AG09319 (cell line): Measurements from ENCODE around the gene ATXN1.

ENCODE experiments used
- DNase-seq: peaks from one replicate; pipeline ENCODE4 v3.0.0-alpha.2; 2010; ENCODE audit warnings: low read depth; ENCODE audit errors: extremely low read depth
- TF ChIP-seq, protein P1 (sequence below): IDR thresholded peaks from 2 replicates; pipeline ENCODE4 v1.5.1; 2011; ENCODE audit warnings: low read depth, mild to moderate bottlenecking, inconsistent platforms, low read length, moderate library complexity

ATXN1 gene

GRCh38 chr6:16759646-16760515 lies 1.4 kb downstream of the ATXN1 start:
- TF ChIP-seq, protein P1, sequence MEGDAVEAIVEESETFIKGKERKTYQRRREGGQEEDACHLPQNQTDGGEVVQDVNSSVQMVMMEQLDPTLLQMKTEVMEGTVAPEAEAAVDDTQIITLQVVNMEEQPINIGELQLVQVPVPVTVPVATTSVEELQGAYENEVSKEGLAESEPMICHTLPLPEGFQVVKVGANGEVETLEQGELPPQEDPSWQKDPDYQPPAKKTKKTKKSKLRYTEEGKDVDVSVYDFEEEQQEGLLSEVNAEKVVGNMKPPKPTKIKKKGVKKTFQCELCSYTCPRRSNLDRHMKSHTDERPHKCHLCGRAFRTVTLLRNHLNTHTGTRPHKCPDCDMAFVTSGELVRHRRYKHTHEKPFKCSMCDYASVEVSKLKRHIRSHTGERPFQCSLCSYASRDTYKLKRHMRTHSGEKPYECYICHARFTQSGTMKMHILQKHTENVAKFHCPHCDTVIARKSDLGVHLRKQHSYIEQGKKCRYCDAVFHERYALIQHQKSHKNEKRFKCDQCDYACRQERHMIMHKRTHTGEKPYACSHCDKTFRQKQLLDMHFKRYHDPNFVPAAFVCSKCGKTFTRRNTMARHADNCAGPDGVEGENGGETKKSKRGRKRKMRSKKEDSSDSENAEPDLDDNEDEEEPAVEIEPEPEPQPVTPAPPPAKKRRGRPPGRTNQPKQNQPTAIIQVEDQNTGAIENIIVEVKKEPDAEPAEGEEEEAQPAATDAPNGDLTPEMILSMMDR = no peak
- DNase-seq = peak; percentile 79

GRCh38 chr6:16759181-16759645 lies 2.0 kb downstream of the ATXN1 start:
- no peak for DNase-seq
- TF ChIP-seq, protein P1 = no peak

DNA sequence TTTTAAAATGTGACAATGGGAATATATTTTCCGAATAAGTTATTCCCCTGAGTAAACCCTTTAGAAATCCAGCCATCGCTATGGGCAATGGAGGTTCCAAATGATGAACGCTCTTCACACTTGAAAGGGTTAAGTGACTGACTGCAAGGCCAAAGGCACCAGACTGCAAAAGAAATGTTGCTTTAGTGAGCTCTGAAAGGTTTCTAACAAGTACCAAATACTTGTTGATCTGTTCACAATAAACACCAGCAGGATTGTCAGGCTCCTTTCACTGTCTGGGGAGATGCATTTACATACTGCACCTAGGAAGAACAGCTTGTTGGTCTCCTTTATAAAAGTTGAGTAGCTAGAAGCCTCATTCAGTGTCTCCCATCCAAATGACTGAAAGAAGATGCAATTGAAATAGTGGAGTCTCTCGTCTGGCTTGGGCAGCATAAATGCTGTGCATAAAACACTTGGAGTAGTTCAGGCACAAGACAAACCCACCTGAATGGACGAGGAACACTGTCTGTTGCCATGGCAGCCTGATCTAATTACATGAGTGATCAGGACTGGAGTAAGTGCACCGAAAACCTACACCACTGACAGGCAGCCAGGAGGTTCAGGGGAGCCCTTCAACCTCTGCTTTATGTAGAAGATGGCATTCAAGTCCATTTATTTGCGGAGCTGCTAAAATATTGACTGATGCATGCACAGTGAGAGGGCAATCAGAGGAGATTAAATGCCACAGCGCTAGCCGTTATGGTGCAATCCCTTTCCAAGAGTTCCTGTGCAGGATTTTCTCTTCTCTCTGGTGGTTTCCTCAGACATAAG lies 2.9 kb downstream of the ATXN1 start:
- TF ChIP-seq, protein P1 = no peak
- no peak for DNase-seq

- TF ChIP-seq, protein P1 = no peak
- DNase-seq = no peak
These were observed 3.9 kb downstream of the ATXN1 start for GRCh38 chr6:16757332-16757731.

GRCh38 chr6:16756660-16757255 lies 4.5 kb downstream of the ATXN1 start:
- no peak for DNase-seq
- TF ChIP-seq, protein P1 = no peak

- TF ChIP-seq, protein P1 = no peak
- DNase-seq = no peak
These were observed 5.7 kb downstream of the ATXN1 start for GRCh38 chr6:16755544-16755943.
